Chondrocyte (in vitro differentiated cells): ENCODE measurements around the gene GPR37. TPM values are rescaled to one million over a fixed set of nuclear protein-coding genes. Genes with fewer than 3 reads are reported as not detected.

Experiments used
- DNase-seq: peaks from one replicate; pipeline ENCODE4 v3.0.0; 2021; ENCODE audit warnings: mixed read lengths, low spot score
- H3K27ac Mint-ChIP-seq: one replicate; pipeline ENCODE4 v1.8.0; 2021; ENCODE audit warnings: mild to moderate bottlenecking, moderate library complexity, mixed read lengths; ENCODE audit not compliant: unreplicated experiment
- H3K27me3 Mint-ChIP-seq: 2 replicates; pipeline ENCODE4 v1.8.0; 2021; ENCODE audit warnings: low read depth, mixed read lengths
- H3K36me3 Mint-ChIP-seq: 2 replicates; pipeline ENCODE4 v1.8.0; 2021; ENCODE audit warnings: low read depth, mixed read lengths
- H3K4me1 Mint-ChIP-seq: 2 replicates; pipeline ENCODE4 v1.8.0; 2021; ENCODE audit warnings: low read depth, mild to moderate bottlenecking, mixed read lengths
- H3K4me3 Mint-ChIP-seq: one replicate; pipeline ENCODE4 v1.8.0; 2021; ENCODE audit warnings: mild to moderate bottlenecking, moderate library complexity, mixed read lengths; ENCODE audit not compliant: unreplicated experiment
- H3K9me3 Mint-ChIP-seq: 2 replicates; pipeline ENCODE4 v1.8.0; 2021; ENCODE audit warnings: low read depth, mixed read lengths
- CTCF ChIP-seq: fragments of 200-600 bp; sonication (generic); IDR thresholded peaks from 2 replicates; pipeline ENCODE4 v1.5.0; 2021; ENCODE audit warnings: antibody characterized with exemption, mild to moderate bottlenecking, moderate library complexity
- total RNA-seq: library from RNA; stranded (reverse); gene quantifications from 3 replicates; pipeline ENCODE4 v1.2.1, GENCODE V29; 2021

GPR37 gene
- total RNA-seq, 1 donor from 2014 or later, result 1.6 TPM

GRCh38 chr7:124758327-124758726, 7.3 kb downstream of the GPR37 start:
- peaks cover 3% of the 10 kb centered on the region for H3K9me3 Mint-ChIP-seq
- H3K27ac Mint-ChIP-seq, result no peak overlapping the region
- H3K4me1 Mint-ChIP-seq, result peaks cover under 1% of the 10 kb centered on the region
- TF ChIP-seq CTCF, result no peak
- H3K27me3 Mint-ChIP-seq, result no peaks in the 10 kb centered on the region
- DNase-seq, result no peak
- H3K4me3 Mint-ChIP-seq, result no peak overlapping the region
- H3K36me3 Mint-ChIP-seq, result peaks cover 1% of the 10 kb centered on the region

- Mint-ChIP-seq H3K4me1 (no peaks in the 10 kb centered on the region), H3K36me3 (no peaks in the 10 kb centered on the region), H3K27ac (no peak overlapping the region), H3K27me3 (no peaks in the 10 kb centered on the region), H3K9me3 (no peaks in the 10 kb centered on the region), H3K4me3 (no peak overlapping the region)
- no peak for TF ChIP-seq CTCF
- DNase-seq, result no peak
Observed at GRCh38 chr7:124754576-124755268, 10.9 kb downstream of the GPR37 start.

- peaks cover 2% of the 10 kb centered on the region for H3K4me1 Mint-ChIP-seq
- H3K27me3 Mint-ChIP-seq, result no peaks in the 10 kb centered on the region
- no peak for TF ChIP-seq CTCF
- H3K36me3 Mint-ChIP-seq, result no peaks in the 10 kb centered on the region
- DNase-seq, result no peak
- no peak overlapping the region for H3K4me3 Mint-ChIP-seq
- no peak overlapping the region for H3K27ac Mint-ChIP-seq
- H3K9me3 Mint-ChIP-seq, result no peaks in the 10 kb centered on the region
Observed at GRCh38 chr7:124752310-124752709, 13.3 kb downstream of the GPR37 start.

- no peak for TF ChIP-seq CTCF
- H3K9me3 Mint-ChIP-seq, result no peaks in the 10 kb centered on the region
- H3K27me3 Mint-ChIP-seq, result no peaks in the 10 kb centered on the region
- no peaks in the 10 kb centered on the region for H3K36me3 Mint-ChIP-seq
- DNase-seq, result no peak
- H3K4me3 Mint-ChIP-seq, result no peak overlapping the region
- H3K27ac Mint-ChIP-seq, result no peak overlapping the region
- H3K4me1 Mint-ChIP-seq, result peaks cover 2% of the 10 kb centered on the region
Observed at GRCh38 chr7:124751027-124751426, 14.6 kb downstream of the GPR37 start.

GRCh38 chr7:124747072-124747471, 18.5 kb downstream of the GPR37 start:
- TF ChIP-seq CTCF, result no peak
- Mint-ChIP-seq H3K9me3 (no peaks in the 10 kb centered on the region), H3K4me1 (peaks cover 7% of the 10 kb centered on the region), H3K27ac (no peak overlapping the region), H3K27me3 (peaks cover 2% of the 10 kb centered on the region), H3K36me3 (no peaks in the 10 kb centered on the region), H3K4me3 (no peak overlapping the region)
- no peak for DNase-seq
